ENCODE results near the gene DHX16. TPM values are rescaled to one million over a fixed set of nuclear protein-coding genes. Genes with fewer than 3 reads are reported as not detected.

DHX16 gene
- polyA plus RNA-seq, 3 donors, result 16.4 to 70.1 (median 19.0) TPM

GRCh38 chr6:30610065-30610464, 62.7 kb downstream of the DHX16 start:
- peaks cover 56% of the 10 kb centered on the region for H3K79me2 ChIP-seq (ENCODE audit: insufficient read depth, low read length)
- Mint-ChIP-seq H3K36me3 (peaks cover 58 to 69% of the 10 kb centered on the region in 2 donors), H3K4me1 (peaks cover 34% of the 10 kb centered on the region)

GRCh38 chr6:30603961-30604360, 68.8 kb downstream of the DHX16 start:
- Histone ChIP-seq H3K36me3 (replicated peaks in 1 of 2; ENCODE audit: control insufficient read depth in 1 of 2, insufficient read depth in 2 of 2, low read length in 2 of 2) (peaks cover 84 to 88% of the 10 kb centered on the region in 2 donors), H4K20me1 (ENCODE audit: insufficient read depth, low read length) (peaks cover 99% of the 10 kb centered on the region), H3K27ac (ENCODE audit: low read depth in 1 of 2, low read length in 2 of 2) (no peak overlapping the region), H3K9ac (ENCODE audit: insufficient read depth, low read length, poor library complexity, severe bottlenecking) (no peak overlapping the region), H3K79me2 (ENCODE audit: insufficient read depth, low read length) (peaks cover 13% of the 10 kb centered on the region), H3K27me3 (ENCODE audit: control insufficient read depth in 2 of 2, insufficient read depth in 2 of 2, low read length in 2 of 2) (no peaks in the 10 kb centered on the region), H3K4me2 (replicated peaks; ENCODE audit: extremely low read depth, low read length, poor library complexity, severe bottlenecking) (no peak overlapping the region), H2AFZ (ENCODE audit: insufficient read depth, low read depth, low read length, poor library complexity, severe bottlenecking) (no peak overlapping the region), H3K4me1 (ENCODE audit: control insufficient read depth in 1 of 2, insufficient read depth in 2 of 2, low read length in 2 of 2) (no peaks in the 10 kb centered on the region), H3K4me3 (replicated peaks in 1 of 3; ENCODE audit: low read depth in 2 of 3, low read length in 3 of 3) (no peak overlapping the region), H3K9me3 (replicated peaks in 1 of 2; ENCODE audit: control insufficient read depth in 1 of 2, insufficient read depth in 1 of 2, low read length in 2 of 2) (no peaks in the 10 kb centered on the region)
- no peaks in the 10 kb centered on the region for H3K4me1 Mint-ChIP-seq
- H3K9me3 Mint-ChIP-seq, result no peaks in the 10 kb centered on the region
- H3K27ac Mint-ChIP-seq, result peak overlapping the region in 2 of 7 donors; percentile 58 to 62
- intact Hi-C loops (cut with micrococcal nuclease), result no loop called here
- H3K27me3 Mint-ChIP-seq (ENCODE audit: low read depth in 3 of 3), result no peaks in the 10 kb centered on the region
- TF ChIP-seq CTCF (IDR thresholded peaks at IDR 0.05), result no peak
- no peak for DNase-seq
- no peak overlapping the region for H3K4me3 Mint-ChIP-seq
- peaks cover 76 to 87% of the 10 kb centered on the region in 2 donors for H3K36me3 Mint-ChIP-seq
- 97% methylated on average over 11 of the region's 13 CpGs for WGBS (ENCODE audit: insufficient coverage)

More at GRCh38 chr6:30610065-30610464, 62.7 kb downstream of the DHX16 start:
- Histone ChIP-seq H3K4me1 (ENCODE audit: control insufficient read depth in 1 of 2, insufficient read depth in 2 of 2, low read length in 2 of 2) (peaks cover 19 to 28% of the 10 kb centered on the region in 2 donors), H3K9ac (ENCODE audit: insufficient read depth, low read length, poor library complexity, severe bottlenecking) (no peak overlapping the region), H2AFZ (ENCODE audit: insufficient read depth, low read depth, low read length, poor library complexity, severe bottlenecking) (no peak overlapping the region), H3K4me2 (replicated peaks; ENCODE audit: extremely low read depth, low read length, poor library complexity, severe bottlenecking) (no peak overlapping the region), H3K27me3 (ENCODE audit: control insufficient read depth in 2 of 2, insufficient read depth in 2 of 2, low read length in 2 of 2) (no peaks in the 10 kb centered on the region), H3K9me3 (replicated peaks in 1 of 2; ENCODE audit: control insufficient read depth in 1 of 2, insufficient read depth in 1 of 2, low read length in 2 of 2) (no peaks in the 10 kb centered on the region), H3K36me3 (replicated peaks in 1 of 2; ENCODE audit: control insufficient read depth in 1 of 2, insufficient read depth in 2 of 2, low read length in 2 of 2) (peaks cover 46 to 66% of the 10 kb centered on the region in 2 donors), H3K27ac (ENCODE audit: low read depth in 1 of 2, low read length in 2 of 2) (no peak overlapping the region), H4K20me1 (ENCODE audit: insufficient read depth, low read length) (peaks cover 98% of the 10 kb centered on the region), H3K4me3 (replicated peaks in 1 of 3; ENCODE audit: low read depth in 2 of 3, low read length in 3 of 3) (no peak overlapping the region)
- H3K27ac Mint-ChIP-seq, result peak overlapping the region in 3 of 7 donors; percentile 11 to 51 (median 44)
- no peak overlapping the region for H3K4me3 Mint-ChIP-seq
- intact Hi-C loops (cut with micrococcal nuclease), result loop anchor here (5.0 kb wide), 2 partner anchors 33 to 118 kb away; no protein-coding TSS in a partner anchor
- H3K27me3 Mint-ChIP-seq (ENCODE audit: low read depth in 3 of 3), result no peaks in the 10 kb centered on the region
- peaks cover 0 to 2% (median 0%) of the 10 kb centered on the region in 7 donors for H3K9me3 Mint-ChIP-seq
- TF ChIP-seq CTCF (IDR thresholded peaks at IDR 0.05), result no peak
- DNase-seq, result no peak
- WGBS (ENCODE audit: insufficient coverage), result 100% methylated on average over 1 of the region's 4 CpGs

Other genes with a start within 250 kb of the DHX16 start
- 100 to 1,000 TPM; 870 to 944 (median 893) TPM for gene HLA-E, start 183.5 kb downstream of the DHX16 start, polyA plus RNA-seq
- gene GNL1, start 116.5 kb downstream of the DHX16 start, polyA plus RNA-seq, result 10 to 100 TPM; 10.3 to 13.4 (median 12.9) TPM
- gene PRR3, start 115.7 kb downstream of the DHX16 start, polyA plus RNA-seq, result 1 to 10 TPM; 2.8 to 7.1 (median 3.6) TPM
- gene ABCF1, start 101.6 kb downstream of the DHX16 start, polyA plus RNA-seq, result 10 to 100 TPM in 2 of 3 donors, 1 to 10 TPM in 1; 7.5 to 19.8 (median 14.6) TPM
- gene PPP1R10, start 55.8 kb downstream of the DHX16 start, polyA plus RNA-seq, result 10 to 100 TPM in 2 of 3 donors, 1 to 10 TPM in 1; 9.5 to 18.3 (median 16.4) TPM
- gene MRPS18B, start 55.2 kb downstream of the DHX16 start, polyA plus RNA-seq, result 10 to 100 TPM; 18.8 to 52.4 (median 45.2) TPM
- 10 to 100 TPM in 1 of 3 donors, under 1 TPM in 2; 0.51 to 10.4 (median 0.68) TPM for gene ATAT1, start 46.1 kb downstream of the DHX16 start, polyA plus RNA-seq
- gene C6orf136, start 25.9 kb downstream of the DHX16 start, polyA plus RNA-seq, result 10 to 100 TPM in 1 of 3 donors, 1 to 10 TPM in 2; 2.0 to 18.4 (median 2.7) TPM
- 100 to 1,000 TPM in 1 of 3 donors, 10 to 100 TPM in 2; 58.5 to 226 (median 78.9) TPM for gene PPP1R18, start 13.6 kb upstream of the DHX16 start, polyA plus RNA-seq
- gene NRM, start 18.0 kb upstream of the DHX16 start, polyA plus RNA-seq, result 10 to 100 TPM; 25.9 to 36.0 (median 35.0) TPM
- gene MDC1, start 44.3 kb upstream of the DHX16 start, polyA plus RNA-seq, result 1 to 10 TPM in 1 of 3 donors, under 1 TPM in 2; 0.27 to 4.5 (median 0.34) TPM
- gene TUBB, start 47.3 kb upstream of the DHX16 start, polyA plus RNA-seq, result 100 to 1,000 TPM in 1 of 3 donors, 10 to 100 TPM in 2; 48.4 to 130 (median 57.0) TPM
- 100 to 1,000 TPM; 124 to 153 (median 132) TPM for gene FLOT1, start 69.7 kb upstream of the DHX16 start, polyA plus RNA-seq
- 100 to 1,000 TPM in 1 of 3 donors, 10 to 100 TPM in 2; 30.6 to 188 (median 53.2) TPM for gene IER3, start 71.5 kb upstream of the DHX16 start, polyA plus RNA-seq
- gene DDR1, start 211.5 kb upstream of the DHX16 start, polyA plus RNA-seq, result 1 to 10 TPM in 1 of 3 donors, under 1 TPM in 2; 0.39 to 1.0 (median 0.51) TPM
- 10 to 100 TPM in 1 of 3 donors, 1 to 10 TPM in 2; 3.6 to 14.5 (median 6.0) TPM for gene GTF2H4, start 235.2 kb upstream of the DHX16 start, polyA plus RNA-seq
- 10 to 100 TPM in 1 of 3 donors, 1 to 10 TPM in 2; 7.6 to 15.5 (median 8.1) TPM for gene VARS2, start 241.2 kb upstream of the DHX16 start, polyA plus RNA-seq

All from CD14-positive monocyte (primary cell).